Upper lobe of right lung (tissue), 1 donor: ENCODE results near the gene LPP. TPM values are rescaled to one million over a fixed set of nuclear protein-coding genes. Genes with fewer than 3 reads are reported as not detected.

Experiments
- ATAC-seq: fragments of 200-7000 bp; cut with Tn5 transposase; one replicate; pipeline ENCODE4 v1.9.1; 2020; ENCODE audit warnings: mild to moderate bottlenecking, moderate library complexity
- DNase-seq: peaks from one replicate; pipeline ENCODE4 v3.0.0-alpha.2; 2020
- H3K27ac ChIP-seq: fragments of 200-600 bp; one replicate; pipeline ENCODE4 v1.8.0; 2022
- H3K27me3 ChIP-seq: fragments of 200-600 bp; one replicate; pipeline ENCODE4 v1.8.0; 2022; ENCODE audit warnings: mild to moderate bottlenecking
- H3K36me3 ChIP-seq: fragments of 200-600 bp; one replicate; pipeline ENCODE4 v1.8.0; 2022
- H3K4me1 ChIP-seq: fragments of 200-600 bp; one replicate; pipeline ENCODE4 v1.8.0; 2022
- H3K4me3 ChIP-seq: fragments of 200-600 bp; one replicate; pipeline ENCODE4 v1.8.0; 2022; ENCODE audit warnings: mild to moderate bottlenecking
- H3K9me3 ChIP-seq: fragments of 200-600 bp; one replicate; pipeline ENCODE4 v1.8.0; 2022
- intact Hi-C: fragments of 100-400 bp; cut with DNase I; formaldehyde crosslinking; loops from one replicate; pipeline ENCODE4 v1.11.0; 2022
- total RNA-seq: library from RNA; stranded (reverse); fragmentation: NEBNext Ultra II Directional; extraction: Animal tissue kit (Norgen Biotek cat#: 25700); gene quantifications from one replicate; pipeline ENCODE4 v1.2.1, GENCODE V29; 2021
- TF ChIP-seq, protein P1 (sequence below): fragments of 200-600 bp; IDR thresholded peaks from one replicate; pipeline ENCODE4 v1.8.0; 2022; ENCODE audit warnings: antibody characterized with exemption
- donor health status: DM: no; HTN: yes; CAD: no; lungs with severe emphysema.

LPP gene
- total RNA-seq, 1 donor from 2014 or later = 191 TPM

DNA sequence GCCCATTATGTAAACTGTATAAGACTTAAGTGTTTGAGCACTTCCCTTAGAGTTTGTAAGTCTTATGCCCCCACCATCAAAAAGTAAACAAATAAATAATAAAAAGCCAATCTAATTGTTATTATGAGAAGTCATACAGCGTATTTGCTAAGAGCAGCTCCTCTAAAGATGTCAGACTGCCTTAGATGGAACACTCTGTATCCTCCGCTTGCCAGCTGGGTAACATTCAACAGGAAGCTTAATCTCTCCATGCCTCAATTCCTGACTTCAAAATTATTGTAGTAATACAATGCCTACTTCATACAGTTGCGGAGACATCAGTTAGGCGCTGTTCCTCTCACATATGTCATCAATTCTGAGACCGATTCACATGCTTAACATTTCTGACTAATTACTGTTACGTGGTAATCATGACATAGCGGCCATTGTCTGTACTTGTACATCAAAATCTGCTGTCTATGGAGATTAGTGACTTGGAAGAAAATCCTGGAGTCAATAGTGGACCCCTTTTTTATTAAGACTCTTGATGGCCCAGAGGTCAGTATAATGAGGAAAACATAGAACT lies 417.7 kb downstream of the LPP start:
- no peak for ATAC-seq
- Histone ChIP-seq H3K4me1 (peaks cover 6% of the 10 kb centered on the region), H3K27me3 (no peaks in the 10 kb centered on the region), H3K36me3 (no peaks in the 10 kb centered on the region), H3K27ac (no peak overlapping the region), H3K4me3 (no peak overlapping the region), H3K9me3 (no peaks in the 10 kb centered on the region)
- no peak for DNase-seq
- TF ChIP-seq, protein P1, sequence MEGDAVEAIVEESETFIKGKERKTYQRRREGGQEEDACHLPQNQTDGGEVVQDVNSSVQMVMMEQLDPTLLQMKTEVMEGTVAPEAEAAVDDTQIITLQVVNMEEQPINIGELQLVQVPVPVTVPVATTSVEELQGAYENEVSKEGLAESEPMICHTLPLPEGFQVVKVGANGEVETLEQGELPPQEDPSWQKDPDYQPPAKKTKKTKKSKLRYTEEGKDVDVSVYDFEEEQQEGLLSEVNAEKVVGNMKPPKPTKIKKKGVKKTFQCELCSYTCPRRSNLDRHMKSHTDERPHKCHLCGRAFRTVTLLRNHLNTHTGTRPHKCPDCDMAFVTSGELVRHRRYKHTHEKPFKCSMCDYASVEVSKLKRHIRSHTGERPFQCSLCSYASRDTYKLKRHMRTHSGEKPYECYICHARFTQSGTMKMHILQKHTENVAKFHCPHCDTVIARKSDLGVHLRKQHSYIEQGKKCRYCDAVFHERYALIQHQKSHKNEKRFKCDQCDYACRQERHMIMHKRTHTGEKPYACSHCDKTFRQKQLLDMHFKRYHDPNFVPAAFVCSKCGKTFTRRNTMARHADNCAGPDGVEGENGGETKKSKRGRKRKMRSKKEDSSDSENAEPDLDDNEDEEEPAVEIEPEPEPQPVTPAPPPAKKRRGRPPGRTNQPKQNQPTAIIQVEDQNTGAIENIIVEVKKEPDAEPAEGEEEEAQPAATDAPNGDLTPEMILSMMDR = no peak
- intact Hi-C loops = no loop called here

DNA sequence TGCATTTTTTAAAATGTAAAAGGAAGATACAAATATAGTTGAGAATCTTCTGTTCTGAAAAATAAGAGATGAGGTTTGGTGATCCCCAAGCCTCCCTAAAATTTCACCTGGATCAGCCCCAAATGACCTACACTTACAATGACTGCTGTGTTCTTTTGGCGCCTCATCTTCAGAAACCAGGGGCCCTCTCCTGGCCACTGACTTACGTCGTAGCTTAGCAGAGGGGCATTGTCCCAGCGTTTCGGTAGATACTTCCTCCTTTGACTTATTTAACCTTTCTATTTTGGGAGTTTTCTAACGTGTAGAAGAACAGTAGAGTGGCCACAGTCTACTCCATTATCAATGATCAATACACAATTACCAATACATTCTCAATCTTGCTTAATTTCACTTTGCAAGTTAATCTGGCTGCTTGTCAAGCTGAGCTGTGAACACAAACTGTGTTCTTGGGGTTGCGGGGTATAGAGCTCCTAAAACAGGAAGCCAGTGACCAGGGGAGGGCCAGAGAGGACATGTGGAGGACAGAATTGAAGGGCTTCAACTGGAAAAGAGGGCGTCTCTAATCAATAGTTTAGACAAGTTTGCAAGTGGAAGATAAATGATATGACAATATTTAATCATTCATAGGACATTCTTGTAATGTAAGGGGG lies 419.5 kb downstream of the LPP start:
- Histone ChIP-seq H3K4me3 (no peak overlapping the region), H3K27me3 (no peaks in the 10 kb centered on the region), H3K36me3 (no peaks in the 10 kb centered on the region), H3K9me3 (no peaks in the 10 kb centered on the region), H3K4me1 (peaks cover 11% of the 10 kb centered on the region), H3K27ac (no peak overlapping the region)
- intact Hi-C loops = no loop called here
- no peak for DNase-seq
- TF ChIP-seq, protein P1 = no peak
- ATAC-seq = peak; percentile 36

DNA sequence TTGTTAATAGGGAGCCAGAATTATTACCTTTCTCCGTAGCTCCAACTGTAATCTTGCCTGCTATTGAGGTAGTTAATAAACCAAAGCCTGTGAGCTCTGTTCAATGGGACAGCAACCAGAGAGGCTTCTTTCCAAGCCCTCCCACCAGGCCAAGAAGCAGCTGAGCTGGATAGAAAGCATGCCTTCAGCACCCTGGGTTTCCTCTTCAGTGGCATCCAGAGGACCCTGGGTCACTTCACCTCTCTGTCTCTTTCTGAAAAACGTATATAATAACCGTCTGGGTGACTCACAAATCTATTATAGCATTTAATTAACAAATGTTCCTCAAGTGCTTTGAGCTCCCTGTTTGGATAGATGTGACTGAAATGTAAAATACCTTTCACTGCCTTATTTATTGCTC lies 420.0 kb downstream of the LPP start:
- H3K27ac ChIP-seq = no peak overlapping the region
- intact Hi-C loops = no loop called here
- DNase-seq = no peak
- ATAC-seq = no peak
- TF ChIP-seq, protein P1 = no peak
- H3K27me3 ChIP-seq = no peaks in the 10 kb centered on the region
- peaks cover 11% of the 10 kb centered on the region for H3K4me1 ChIP-seq
- no peaks in the 10 kb centered on the region for H3K9me3 ChIP-seq
- no peak overlapping the region for H3K4me3 ChIP-seq
- no peaks in the 10 kb centered on the region for H3K36me3 ChIP-seq

DNA sequence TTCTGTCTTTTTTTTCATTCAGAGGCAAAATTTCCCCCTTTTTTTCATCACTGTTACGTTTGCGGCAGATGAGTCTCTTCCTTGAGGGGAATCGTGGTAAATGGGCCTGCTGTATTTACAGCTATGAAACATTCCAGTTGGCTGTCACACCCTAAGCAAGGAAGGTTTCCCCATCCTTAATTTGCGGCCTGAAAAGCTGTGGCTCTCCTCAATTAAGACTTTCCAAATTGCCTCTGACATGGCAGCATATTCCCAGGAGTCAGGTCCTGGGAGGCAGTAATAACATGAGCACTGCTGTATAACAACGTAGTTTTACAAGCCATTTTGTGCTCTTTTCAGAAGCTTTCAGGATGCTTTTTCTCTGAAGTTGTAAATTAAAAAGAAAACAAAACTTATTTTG lies 420.9 kb downstream of the LPP start:
- ATAC-seq = no peak
- H3K27me3 ChIP-seq = no peaks in the 10 kb centered on the region
- intact Hi-C loops = no loop called here
- no peak for DNase-seq
- TF ChIP-seq, protein P1 = no peak
- no peak overlapping the region for H3K4me3 ChIP-seq
- no peaks in the 10 kb centered on the region for H3K36me3 ChIP-seq
- H3K4me1 ChIP-seq = peaks cover 9% of the 10 kb centered on the region
- H3K9me3 ChIP-seq = no peaks in the 10 kb centered on the region
- no peak overlapping the region for H3K27ac ChIP-seq

DNA sequence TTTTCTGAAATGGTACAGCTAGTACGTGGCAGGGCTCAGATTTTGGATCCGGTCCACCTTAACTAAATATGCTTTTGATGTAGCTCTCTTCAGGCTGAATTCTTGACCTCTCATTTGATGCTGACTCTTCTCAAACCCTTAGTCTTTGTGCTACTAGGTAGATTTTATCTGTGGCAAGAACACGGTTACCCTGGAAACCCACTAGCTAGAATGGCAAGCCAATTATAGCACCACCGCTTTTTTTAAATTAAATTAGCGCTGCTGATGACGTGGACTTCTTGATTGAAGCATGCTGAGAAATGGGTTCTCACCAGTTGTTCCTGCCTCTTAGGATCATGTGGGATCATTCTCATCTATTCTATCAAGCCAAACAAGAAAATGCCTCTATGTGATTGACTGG lies 421.5 kb downstream of the LPP start:
- DNase-seq (no peak), ATAC-seq (no peak)
- H3K4me3 ChIP-seq = no peak overlapping the region
- no peak overlapping the region for H3K27ac ChIP-seq
- intact Hi-C loops = no loop called here
- no peaks in the 10 kb centered on the region for H3K36me3 ChIP-seq
- H3K9me3 ChIP-seq = no peaks in the 10 kb centered on the region
- TF ChIP-seq, protein P1 = no peak
- no peaks in the 10 kb centered on the region for H3K27me3 ChIP-seq
- H3K4me1 ChIP-seq = peaks cover 9% of the 10 kb centered on the region
